Subcutaneous abdominal adipose tissue (tissue), 5 donors: Measurements from ENCODE around the gene NSL1.

Experiments used
- H3K27ac ChIP-seq: one replicate; pipeline ENCODE4 v1.7.0; 2013; ENCODE audit warnings: low read depth, mild to moderate bottlenecking, inconsistent platforms, low read length, moderate library complexity
- H3K27me3 ChIP-seq, 5 donors: one replicate each; pipeline ENCODE4 v1.7.0; 2013; ENCODE audit warnings: low read length in 5 of 5, inconsistent platforms in 1 of 5; ENCODE audit not compliant: control insufficient read depth in 5 of 5, insufficient read depth in 4 of 5
- H3K36me3 ChIP-seq, 5 donors: one replicate each; pipeline ENCODE4 v1.7.0; 2013; ENCODE audit warnings: low read length in 5 of 5; ENCODE audit not compliant: control insufficient read depth in 5 of 5, insufficient read depth in 5 of 5
- H3K4me1 ChIP-seq, 5 donors: one replicate each; pipeline ENCODE4 v1.7.0; 2013; ENCODE audit warnings: low read length in 5 of 5, mild to moderate bottlenecking in 3 of 5, moderate library complexity in 1 of 5; ENCODE audit not compliant: control insufficient read depth in 5 of 5, insufficient read depth in 5 of 5
- H3K4me3 ChIP-seq, 5 donors: one replicate each; pipeline ENCODE4 v1.7.0; 2013; ENCODE audit warnings: low read length in 5 of 5, low read depth in 1 of 5
- H3K9ac ChIP-seq, 5 donors: one replicate each; pipeline ENCODE4 v1.7.0; 2013; ENCODE audit warnings: low read length in 5 of 5, mild to moderate bottlenecking in 4 of 5, moderate library complexity in 3 of 5
- H3K9me3 ChIP-seq, 5 donors: one replicate each; pipeline ENCODE4 v1.7.0; 2013; ENCODE audit warnings: low read length in 5 of 5; ENCODE audit not compliant: control insufficient read depth in 5 of 5
- donor health status: healthy.
- donor health status: healthy.
- donor health status: healthy.
- donor health status: healthy.
- donor health status: healthy.

Gene NSL1

GRCh38 chr1:212678456-212679410 is 112.8 kb downstream of the NSL1 start:
- Histone ChIP-seq H3K27me3 (peaks cover 0 to 3% (median 0%) of the 10 kb centered on the region in 5 donors), H3K4me3 (no peak overlapping the region), H3K9ac (no peak overlapping the region), H3K4me1 (peaks cover 0 to 22% (median 3%) of the 10 kb centered on the region in 5 donors), H3K27ac (no peak overlapping the region), H3K36me3 (no peaks in the 10 kb centered on the region), H3K9me3 (no peaks in the 10 kb centered on the region)

DNA sequence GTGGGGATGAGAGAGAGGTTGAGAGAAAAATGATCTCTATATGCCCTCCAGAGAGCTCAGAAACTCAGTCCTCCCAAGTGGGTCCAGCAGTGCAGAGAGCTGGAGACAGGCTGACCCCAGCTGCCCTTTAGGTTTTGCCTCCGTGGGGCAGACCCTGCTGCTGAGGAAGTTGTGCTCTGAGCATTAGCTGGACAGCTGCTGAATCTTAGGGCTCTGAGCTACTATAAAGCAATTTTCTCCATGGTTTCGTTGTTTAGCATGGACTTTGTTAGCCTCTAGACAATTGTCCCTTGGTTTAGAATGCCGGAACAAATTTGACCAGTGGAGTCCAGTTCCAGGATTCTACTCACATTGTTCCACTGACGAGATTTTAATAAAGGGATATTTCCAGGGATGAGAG is 114.0 kb downstream of the NSL1 start:
- no peaks in the 10 kb centered on the region for H3K9me3 ChIP-seq
- no peak overlapping the region for H3K4me3 ChIP-seq
- H3K4me1 ChIP-seq = peaks cover 0 to 12% (median 0%) of the 10 kb centered on the region in 5 donors
- H3K27ac ChIP-seq = no peak overlapping the region
- H3K9ac ChIP-seq = no peak overlapping the region
- H3K27me3 ChIP-seq = no peaks in the 10 kb centered on the region
- H3K36me3 ChIP-seq = no peaks in the 10 kb centered on the region

GRCh38 chr1:212677136-212677535 is 114.4 kb downstream of the NSL1 start:
- no peak overlapping the region for H3K4me3 ChIP-seq
- H3K36me3 ChIP-seq = no peaks in the 10 kb centered on the region
- H3K27ac ChIP-seq = no peak overlapping the region
- peaks cover 0 to 10% (median 0%) of the 10 kb centered on the region in 5 donors for H3K4me1 ChIP-seq
- no peaks in the 10 kb centered on the region for H3K27me3 ChIP-seq
- no peak overlapping the region for H3K9ac ChIP-seq
- H3K9me3 ChIP-seq = no peaks in the 10 kb centered on the region
